GM23338 (cell line): ENCODE data around the gene WDR37. TPM values are rescaled to one million over a fixed set of nuclear protein-coding genes. Genes with fewer than 3 reads are reported as not detected.
"Not testable (repeated sequence)": the region's sequence is repeated elsewhere in the genome, so short reads cannot be mapped to it uniquely, and the experiment has no call there.

Source experiments
- ATAC-seq: fragments of 200-7000 bp; cut with Tn5 transposase; 3 replicates; pipeline ENCODE4 v1.9.1; 2020
- DNase-seq: peaks from one replicate; pipeline ENCODE4 v3.0.0-alpha.2; 2015; ENCODE audit warnings: low spot score
- H2AFZ ChIP-seq: fragments of 200-600 bp; sonication (generic); 2 replicates; pipeline ENCODE4 v1.8.0; 2016; ENCODE audit warnings: antibody characterized with exemption, mild to moderate bottlenecking, moderate library complexity
- H3F3A ChIP-seq: fragments of 200-600 bp; sonication (generic); replicated peaks from 2 replicates; pipeline ENCODE4 v1.8.0; 2017; ENCODE audit warnings: antibody characterized with exemption, mixed run types, low read depth
- H3K27ac ChIP-seq: fragments of 200-600 bp; sonication (generic); 2 replicates; pipeline ENCODE4 v1.6.1; 2016; ENCODE audit warnings: low read depth
- H3K27me3 ChIP-seq: fragments of 200-600 bp; sonication (generic); 2 replicates; pipeline ENCODE4 v1.8.0; 2016; ENCODE audit warnings: mild to moderate bottlenecking, mixed run types, moderate library complexity; ENCODE audit not compliant: insufficient read depth
- H3K36me3 ChIP-seq: fragments of 200-600 bp; sonication (generic); 2 replicates; pipeline ENCODE4 v1.8.0; 2016; ENCODE audit warnings: mild to moderate bottlenecking; ENCODE audit not compliant: insufficient read depth
- H3K4me1 ChIP-seq: fragments of 200-600 bp; sonication (generic); 2 replicates; pipeline ENCODE4 v1.8.0; 2016; ENCODE audit warnings: mild to moderate bottlenecking, moderate library complexity; ENCODE audit not compliant: insufficient read depth
- H3K4me2 ChIP-seq: fragments of 200-600 bp; sonication (generic); 2 replicates; pipeline ENCODE4 v1.7.1; 2017; ENCODE audit warnings: mixed run types
- H3K4me3 ChIP-seq: fragments of 200-600 bp; sonication (generic); 2 replicates; pipeline ENCODE4 v1.6.1; 2016; ENCODE audit warnings: mixed run types
- H3K79me2 ChIP-seq: fragments of 200-600 bp; sonication (generic); replicated peaks from 2 replicates; pipeline ENCODE4 v1.8.0; 2017; ENCODE audit warnings: mild to moderate bottlenecking; ENCODE audit not compliant: insufficient read depth
- H3K9me2 ChIP-seq: fragments of 200-600 bp; sonication (generic); 2 replicates; pipeline ENCODE4 v1.8.0; 2017; ENCODE audit not compliant: insufficient read depth
- H4K20me1 ChIP-seq: fragments of 200-600 bp; sonication (generic); replicated peaks from 2 replicates; pipeline ENCODE4 v1.8.0; 2017; ENCODE audit warnings: mild to moderate bottlenecking; ENCODE audit not compliant: insufficient read depth
- H3K27ac Mint-ChIP-seq: 2 replicates; pipeline ENCODE4 v1.8.0; 2020; ENCODE audit warnings: inconsistent platforms, mild to moderate bottlenecking, moderate library complexity, mixed read lengths
- H3K27me3 Mint-ChIP-seq: 3 replicates; pipeline ENCODE4 v1.8.0; 2022; ENCODE audit warnings: low read depth, mild to moderate bottlenecking, moderate library complexity, mixed read lengths, inconsistent platforms; ENCODE audit not compliant: insufficient read depth, poor library complexity
- H3K36me3 Mint-ChIP-seq: 3 replicates; pipeline ENCODE4 v1.8.0; 2021; ENCODE audit warnings: low read depth, mild to moderate bottlenecking, inconsistent platforms, moderate library complexity, mixed read lengths
- H3K4me1 Mint-ChIP-seq: 3 replicates; pipeline ENCODE4 v1.8.0; 2020; ENCODE audit warnings: mild to moderate bottlenecking, inconsistent platforms, mixed read lengths
- H3K4me3 Mint-ChIP-seq: 3 replicates; pipeline ENCODE4 v1.8.0; 2021; ENCODE audit warnings: moderate library complexity, mild to moderate bottlenecking, inconsistent platforms, mixed read lengths
- H3K9me3 Mint-ChIP-seq: 3 replicates; pipeline ENCODE4 v1.8.0; 2020; ENCODE audit warnings: moderate library complexity, mild to moderate bottlenecking, inconsistent platforms, mixed read lengths
- CREB1 ChIP-seq: fragments of 250-450 bp; sonication (Bioruptor Pico); IDR thresholded peaks from 2 replicates; pipeline ENCODE4 v1.5.0; 2020; ENCODE audit warnings: low read depth, mild to moderate bottlenecking, moderate library complexity
- CTCF ChIP-seq, 2 experiments: fragments of 200-600 bp in 1 of 2; sonication (generic) in 1 of 2; conservative IDR thresholded peaks; 2 replicates each; pipeline versions ENCODE4 v1.5.1 to v1.6.1; 2016 to 2017; ENCODE audit warnings: antibody characterized with exemption in 2 of 2, low read depth in 2 of 2, mild to moderate bottlenecking in 2 of 2, moderate library complexity in 1 of 2
- EZH2 ChIP-seq: fragments of 200-600 bp; sonication (generic); IDR thresholded peaks from one replicate; pipeline ENCODE4 v1.8.0; 2017; ENCODE audit warnings: antibody characterized with exemption, mild to moderate bottlenecking, low read depth; ENCODE audit not compliant: unreplicated experiment
- EZH2phosphoT487 ChIP-seq: fragments of 200-600 bp; sonication (generic); IDR thresholded peaks from one replicate; pipeline ENCODE4 v1.8.1; 2018; ENCODE audit warnings: antibody characterized with exemption; ENCODE audit not compliant: unreplicated experiment
- JUNB ChIP-seq: IDR thresholded peaks from one replicate; pipeline ENCODE4 v1.6.1; 2016; ENCODE audit warnings: antibody characterized with exemption; ENCODE audit not compliant: unreplicated experiment
- NANOG ChIP-seq: IDR thresholded peaks from 2 replicates; pipeline ENCODE4 v1.6.1; 2016; ENCODE audit warnings: antibody characterized with exemption, borderline replicate concordance
- POLR2AphosphoS5 ChIP-seq: IDR thresholded peaks from 2 replicates; pipeline ENCODE4 v1.6.1; 2016; ENCODE audit warnings: antibody characterized with exemption, low read depth
- REST ChIP-seq: IDR thresholded peaks from one replicate; pipeline ENCODE4 v1.6.1; 2018; ENCODE audit warnings: antibody characterized with exemption; ENCODE audit not compliant: unreplicated experiment
- ZNF114 ChIP-seq: fragments of 250-450 bp; sonication (Bioruptor Pico); IDR thresholded peaks from 2 replicates; pipeline ENCODE4 v1.5.0; 2020; ENCODE audit warnings: mild to moderate bottlenecking, moderate library complexity
- ZNF331 ChIP-seq: fragments of 250-450 bp; sonication (Bioruptor Pico); IDR thresholded peaks from 2 replicates; pipeline ENCODE4 v1.5.0; 2020; ENCODE audit warnings: low read depth, mild to moderate bottlenecking, moderate library complexity
- polyA plus RNA-seq: library from polyadenylated mRNA; unstranded; fragments of >200 nt; fragmentation: Nextera tagmentation; extraction: Ambion mirVana; gene quantifications from 2 replicates; pipeline ENCODE4 v1.2.1, GENCODE V29; 2016
- total RNA-seq: library from RNA; depleted of rRNA; stranded (reverse); fragments of >200 nt; shearing (Covaris generic); gene quantifications from 2 replicates; pipeline ENCODE4 v1.2.3, GENCODE V29; 2014

The WDR37 gene
- total and polyA plus RNA-seq, 2 experiments from 2014 or later, result 6.0 to 10.2 TPM

GRCh38 chr10:1160561-1161314 is 104.6 kb downstream of the WDR37 start (continued):
- no peak for TF ChIP-seq REST
- TF ChIP-seq CREB1, result no peak
- TF ChIP-seq ZNF331 (CRISPR knock-in tag), result no peak
- no peak for TF ChIP-seq JUNB
- TF ChIP-seq POLR2AphosphoS5, result no peak

GRCh38 chr10:1161315-1161673 is 105.1 kb downstream of the WDR37 start:
- not testable (repeated sequence) for H3K9me2 ChIP-seq, H3K27me3 Mint-ChIP-seq, H3K4me1 ChIP-seq, H2AFZ ChIP-seq, H3K4me3 Mint-ChIP-seq, H3K27ac Mint-ChIP-seq, DNase-seq, H3K4me2 ChIP-seq, H3K4me1 Mint-ChIP-seq, H3K27me3 ChIP-seq, H3K27ac ChIP-seq, H3K36me3 ChIP-seq, H3K9me3 Mint-ChIP-seq, H3K4me3 ChIP-seq, ATAC-seq, H3K79me2 ChIP-seq, H3K36me3 Mint-ChIP-seq, H4K20me1 ChIP-seq, H3F3A ChIP-seq

GRCh38 chr10:1162481-1163203 is 106.5 kb downstream of the WDR37 start:
- H3K4me1 ChIP-seq, result no peaks in the 10 kb centered on the region
- peaks cover 5% of the 10 kb centered on the region; the same call in 1 of the 2 replicates for H3K9me2 ChIP-seq
- H3K9me3 Mint-ChIP-seq, result no peaks in the 10 kb centered on the region
- peaks cover 10% of the 10 kb centered on the region for H3K27me3 Mint-ChIP-seq
- H3K36me3 ChIP-seq, result no peaks in the 10 kb centered on the region
- H3F3A ChIP-seq, result no peaks in the 10 kb centered on the region; the same call in 1 of the 2 replicates
- H3K4me3 ChIP-seq, result no peak overlapping the region
- no peak for DNase-seq
- no peak overlapping the region for H3K27ac Mint-ChIP-seq
- H4K20me1 ChIP-seq, result no peaks in the 10 kb centered on the region
- no peaks in the 10 kb centered on the region for H3K27me3 ChIP-seq
- H3K27ac ChIP-seq, result no peak overlapping the region
- H2AFZ ChIP-seq, result peak overlapping the region; percentile 10; the same call in 1 of the 2 replicates
- H3K79me2 ChIP-seq, result no peaks in the 10 kb centered on the region
- no peak overlapping the region for H3K4me2 ChIP-seq
- ATAC-seq, result no peak
- H3K4me1 Mint-ChIP-seq, result no peaks in the 10 kb centered on the region; the same call in 2 of the 3 replicates
- no peak overlapping the region for H3K4me3 Mint-ChIP-seq
- no peaks in the 10 kb centered on the region for H3K36me3 Mint-ChIP-seq
- TF ChIP-seq ZNF114 (CRISPR knock-in tag), result no peak
- no peak for TF ChIP-seq ZNF331 (CRISPR knock-in tag)
- TF ChIP-seq EZH2phosphoT487, result no peak
- no peak for TF ChIP-seq NANOG
- no peak for TF ChIP-seq CTCF (conservative IDR thresholded peaks at IDR 0.05; ENCODE audit: low read depth in 2 of 2)
- no peak for TF ChIP-seq POLR2AphosphoS5
- TF ChIP-seq EZH2, result no peak
